ENCODE data around the gene SUSD4. TPM values are rescaled to one million over a fixed set of nuclear protein-coding genes. Genes with fewer than 3 reads are reported as not detected.

Gene SUSD4
- total and polyA plus RNA-seq, 2 of the 8 experiments (the other 6 are each of a cell fraction or from before 2014, with no cell fraction given) = 3.9 to 5.2 TPM

- TF ChIP-seq CTCF (IDR thresholded peaks at IDR 0.05; ENCODE audit: control extremely low read depth in 1 of 3, insufficient read depth in 1 of 3, low read depth in 1 of 3, low read length in 3 of 3) (no peak), EP300 (IDR thresholded peaks at IDR 0.05; ENCODE audit: borderline replicate concordance in 1 of 2, low read depth in 2 of 2, low read length in 2 of 2) (no peak), KDM1A (IDR thresholded peaks at IDR 0.05; ENCODE audit: borderline replicate concordance, low read length) (no peak), CHD1 (IDR thresholded peaks at IDR 0.05; ENCODE audit: low read depth, low read length) (no peak), SIN3A (conservative IDR thresholded peaks at IDR 0.05 in 1 of 2, IDR thresholded peaks at IDR 0.05 in 1 of 2; ENCODE audit: low read depth in 1 of 2, low read length in 2 of 2) (no peak), POU5F1 (IDR thresholded peaks at IDR 0.05; ENCODE audit: low read depth, low read length) (no peak)
These were observed 48.3 kb downstream of the SUSD4 start (continued) for GRCh38 chr1:223315665-223316064.

All from H1 (cell line).